Ovary (tissue), 3 donors: ENCODE results near the gene KLHL2.

Experiments used
- CTCF ChIP-seq, 3 donors: fragments of 450-650 bp in 2 of 3; fragments of 200-600 bp in 1 of 3; IDR thresholded peaks; one replicate each; pipeline versions ENCODE4 v1.5.1 to v1.8.0; 2016 to 2022; ENCODE audit warnings: antibody characterized with exemption in 3 of 3, mild to moderate bottlenecking in 1 of 3
- EP300 ChIP-seq: sonication (generic); formaldehyde crosslinking; IDR thresholded peaks from one replicate; pipeline ENCODE4 v1.6.1; 2017; ENCODE audit warnings: antibody characterized with exemption
- POLR2A ChIP-seq: fragments of 450-650 bp; IDR thresholded peaks from one replicate; pipeline ENCODE4 v1.6.1; 2017; ENCODE audit warnings: antibody characterized with exemption, mild to moderate bottlenecking, moderate library complexity
- donor health status: DM: no; HTN: no; CAD: no.

GRCh38 chr4:165208221-165208652, 876 bp downstream of the KLHL2 start:
- TF ChIP-seq POLR2A (no peak), CTCF (IDR thresholded peaks at IDR 0.05) (no peak), EP300 (no peak)
